ENCODE data around the gene SCUBE3. TPM values are rescaled to one million over a fixed set of nuclear protein-coding genes. Genes with fewer than 3 reads are reported as not detected.

SCUBE3 gene
- total and polyA plus RNA-seq, 2 experiments from 2014 or later = 8.7 to 10.2 TPM

- Histone ChIP-seq H3K36me3 (replicated peaks; ENCODE audit: insufficient read depth, low read depth) (no peaks in the 10 kb centered on the region), H3K9me2 (replicated peaks; ENCODE audit: insufficient read depth) (no peaks in the 10 kb centered on the region), H3K4me3 (no peak overlapping the region), H3K9me3 (ENCODE audit: low read depth) (no peaks in the 10 kb centered on the region), H2AFZ (no peak overlapping the region), H3K4me1 (ENCODE audit: insufficient read depth) (peaks cover 22% of the 10 kb centered on the region), H3K27ac (no peak overlapping the region), H3K79me2 (no peaks in the 10 kb centered on the region), H4K20me1 (ENCODE audit: insufficient read depth, poor library complexity, severe bottlenecking) (no peaks in the 10 kb centered on the region), H3K4me2 (no peak overlapping the region), H3K27me3 (no peaks in the 10 kb centered on the region)
- no peak for TF ChIP-seq CTCF (IDR thresholded peaks at IDR 0.05; ENCODE audit: poor library complexity)
- TF ChIP-seq EZH2phosphoT487 (IDR thresholded peaks at IDR 0.05; ENCODE audit: low read depth, severe bottlenecking, unreplicated experiment) = no peak
- TF ChIP-seq EZH2 (IDR thresholded peaks at IDR 0.05; ENCODE audit: borderline replicate concordance) = no peak
- WGBS (ENCODE audit: low lambda C conversion rate, missing lambda C conversion rate) = 80% methylated on average over 2 of the region's 2 CpGs
- no peak for DNase-seq (ENCODE audit: low spot score)
Measured at GRCh38 chr6:35178012-35178411, 35.7 kb upstream of the SCUBE3 start.

- no peaks in the 10 kb centered on the region for H3K27me3 ChIP-seq
- no peak overlapping the region for H2AFZ ChIP-seq
- no peaks in the 10 kb centered on the region for H3K79me2 ChIP-seq
- H4K20me1 ChIP-seq (ENCODE audit: insufficient read depth, poor library complexity, severe bottlenecking) = no peaks in the 10 kb centered on the region
- no peak overlapping the region for H3K4me2 ChIP-seq
- no peaks in the 10 kb centered on the region for H3K9me3 ChIP-seq (ENCODE audit: low read depth)
- no peak for TF ChIP-seq CTCF (IDR thresholded peaks at IDR 0.05; ENCODE audit: poor library complexity)
- no peak for TF ChIP-seq EZH2 (IDR thresholded peaks at IDR 0.05; ENCODE audit: borderline replicate concordance)
- TF ChIP-seq EZH2phosphoT487 (IDR thresholded peaks at IDR 0.05; ENCODE audit: low read depth, severe bottlenecking, unreplicated experiment) = no peak
- no peak for DNase-seq (ENCODE audit: low spot score)
- no peak overlapping the region for H3K4me3 ChIP-seq
- WGBS (ENCODE audit: low lambda C conversion rate, missing lambda C conversion rate) = 69% methylated on average over 5 of the region's 5 CpGs
- peaks cover 22% of the 10 kb centered on the region for H3K4me1 ChIP-seq (ENCODE audit: insufficient read depth)
- no peaks in the 10 kb centered on the region for H3K36me3 ChIP-seq (replicated peaks; ENCODE audit: insufficient read depth, low read depth)
- H3K27ac ChIP-seq = peak overlapping the region; percentile 46
- no peaks in the 10 kb centered on the region for H3K9me2 ChIP-seq (replicated peaks; ENCODE audit: insufficient read depth)
Measured at GRCh38 chr6:35178932-35179832, 34.6 kb upstream of the SCUBE3 start.

GRCh38 chr6:35179901-35180535 lies 33.7 kb upstream of the SCUBE3 start:
- no peak overlapping the region for H3K4me2 ChIP-seq
- H3K79me2 ChIP-seq = no peaks in the 10 kb centered on the region
- H2AFZ ChIP-seq = no peak overlapping the region
- H4K20me1 ChIP-seq (ENCODE audit: insufficient read depth, poor library complexity, severe bottlenecking) = no peaks in the 10 kb centered on the region
- WGBS (ENCODE audit: low lambda C conversion rate, missing lambda C conversion rate) = 51% methylated on average over 2 of the region's 2 CpGs
- H3K4me3 ChIP-seq = no peak overlapping the region
- no peaks in the 10 kb centered on the region for H3K9me3 ChIP-seq (ENCODE audit: low read depth)
- no peaks in the 10 kb centered on the region for H3K9me2 ChIP-seq (replicated peaks; ENCODE audit: insufficient read depth)
- no peaks in the 10 kb centered on the region for H3K36me3 ChIP-seq (replicated peaks; ENCODE audit: insufficient read depth, low read depth)
- peaks cover 22% of the 10 kb centered on the region for H3K4me1 ChIP-seq (ENCODE audit: insufficient read depth)
- DNase-seq (ENCODE audit: low spot score) = no peak
- no peak for TF ChIP-seq EZH2phosphoT487 (IDR thresholded peaks at IDR 0.05; ENCODE audit: low read depth, severe bottlenecking, unreplicated experiment)
- no peak for TF ChIP-seq EZH2 (IDR thresholded peaks at IDR 0.05; ENCODE audit: borderline replicate concordance)
- no peaks in the 10 kb centered on the region for H3K27me3 ChIP-seq
- peak overlapping the region; percentile 46 for H3K27ac ChIP-seq

All from hepatocyte (in vitro differentiated cells).